Left ventricle myocardium inferior (tissue), 1 donor: ENCODE results near the gene SH3YL1. TPM values are rescaled to one million over a fixed set of nuclear protein-coding genes. Genes with fewer than 3 reads are reported as not detected.
A peak's percentile ranks its signal among the peaks of the same experiment; 100 is the strongest.

Experiments used
- DNase-seq: peaks from one replicate; pipeline ENCODE4 v3.0.0-alpha.2; 2020
- H3K27ac ChIP-seq: fragments of 200-600 bp; replicated peaks from 2 replicates; pipeline ENCODE4 v1.8.0; 2021
- H3K27me3 ChIP-seq: fragments of 200-600 bp; 2 replicates; pipeline ENCODE4 v1.8.0; 2021; ENCODE audit warnings: low read depth
- H3K36me3 ChIP-seq: fragments of 200-600 bp; 2 replicates; pipeline ENCODE4 v1.8.0; 2021
- H3K4me1 ChIP-seq: fragments of 200-600 bp; 2 replicates; pipeline ENCODE4 v1.8.0; 2021
- H3K4me3 ChIP-seq: fragments of 200-600 bp; 2 replicates; pipeline ENCODE4 v1.8.0; 2021; ENCODE audit warnings: mild to moderate bottlenecking, moderate library complexity
- H3K9me3 ChIP-seq: fragments of 200-600 bp; replicated peaks from 2 replicates; pipeline ENCODE4 v1.8.0; 2021
- CTCF ChIP-seq: fragments of 200-600 bp; IDR thresholded peaks from 2 replicates; pipeline ENCODE4 v1.8.0; 2021; ENCODE audit warnings: antibody characterized with exemption, mild to moderate bottlenecking, borderline replicate concordance
- intact Hi-C: fragments of 100-400 bp; cut with micrococcal nuclease; formaldehyde crosslinking; loops from one replicate; pipeline ENCODE4 v1.11.0; 2022
- long read RNA-seq: library from polyadenylated mRNA; unstranded; transcript quantifications from one replicate; pipeline ENCODE4 v2.0.0, GENCODE V29; 2021
- total RNA-seq: library from RNA; stranded (reverse); fragmentation: NEBNext Ultra II Directional; extraction: Animal tissue kit (Norgen Biotek cat#: 25700); gene quantifications from one replicate; pipeline ENCODE4 v1.2.1, GENCODE V29; 2021
- donor health status: DM: no; HTN: yes; CAD: no; lungs with severe emphysema.

SH3YL1 gene
- 9.8 TPM for total RNA-seq
- long read RNA-seq, partial matches to known transcripts = 0 of 10 reads
- long read RNA-seq, other reads (novel, unspliced or antisense) = 7 of 10 reads

GRCh38 chr2:263774-264492 is at the start of gene SH3YL1:
Gene SH3YL1, minus strand, starts transcription at chr2:264032. Its CDS starts 48 bp downstream, at chr2:263984.
- TF ChIP-seq CTCF = no peak
- no peaks in the 10 kb centered on the region for H3K27me3 ChIP-seq
- peak within 1 kb of the TSS; percentile 79 for H3K4me3 ChIP-seq
- peak within 1 kb of the TSS; percentile 84 for H3K27ac ChIP-seq
- peaks cover 55% of the 10 kb centered on the region for H3K4me1 ChIP-seq
- H3K9me3 ChIP-seq = no peaks in the 10 kb centered on the region
- DNase-seq = no peak
- peaks cover 9% of the 10 kb centered on the region for H3K36me3 ChIP-seq
- intact Hi-C loops = no loop called here

- Histone ChIP-seq H3K9me3 (no peaks in the 10 kb centered on the region), H3K36me3 (no peaks in the 10 kb centered on the region), H3K27ac (no peak overlapping the region), H3K4me3 (no peak overlapping the region), H3K27me3 (peaks cover 59% of the 10 kb centered on the region), H3K4me1 (no peaks in the 10 kb centered on the region)
- intact Hi-C loops = no loop called here
- DNase-seq = no peak
- no peak for TF ChIP-seq CTCF
These were observed 47.2 kb upstream of the SH3YL1 start for GRCh38 chr2:310994-311393.

- TF ChIP-seq CTCF = no peak
- peaks cover 49% of the 10 kb centered on the region for H3K27me3 ChIP-seq
- intact Hi-C loops = no loop called here
- H3K9me3 ChIP-seq = no peaks in the 10 kb centered on the region
- H3K27ac ChIP-seq = no peak overlapping the region
- no peak overlapping the region for H3K4me3 ChIP-seq
- DNase-seq = no peak
- no peaks in the 10 kb centered on the region for H3K4me1 ChIP-seq
- no peaks in the 10 kb centered on the region for H3K36me3 ChIP-seq
These were observed 46.2 kb upstream of the SH3YL1 start for GRCh38 chr2:309954-310510.

GRCh38 chr2:309148-309953 is 45.5 kb upstream of the SH3YL1 start:
- Histone ChIP-seq H3K4me1 (no peaks in the 10 kb centered on the region), H3K9me3 (no peaks in the 10 kb centered on the region), H3K36me3 (no peaks in the 10 kb centered on the region), H3K27ac (no peak overlapping the region), H3K4me3 (no peak overlapping the region), H3K27me3 (peaks cover 43% of the 10 kb centered on the region)
- no peak for DNase-seq
- TF ChIP-seq CTCF = no peak
- intact Hi-C loops = no loop called here

- intact Hi-C loops = no loop called here
- DNase-seq = no peak
These were observed 41.5 kb upstream of the SH3YL1 start for GRCh38 chr2:305366-305765.

More at GRCh38 chr2:305366-305765, 41.5 kb upstream of the SH3YL1 start:
- Histone ChIP-seq H3K4me1 (no peaks in the 10 kb centered on the region), H3K9me3 (peaks cover 15% of the 10 kb centered on the region), H3K4me3 (no peak overlapping the region), H3K36me3 (no peaks in the 10 kb centered on the region), H3K27ac (no peak overlapping the region), H3K27me3 (peaks cover 15% of the 10 kb centered on the region)
- no peak for TF ChIP-seq CTCF
